MCF 10A (cell line): ENCODE measurements around the gene EPC1. TPM values are rescaled to one million over a fixed set of nuclear protein-coding genes. Genes with fewer than 3 reads are reported as not detected.

Source experiments
- BruUV-seq: library from RNA; stranded (reverse); fragments of 400-500 nt; replicated peaks from 2 replicates; lab custom pipeline; 2021; lab: Mats Ljungman, UMichigan
- CTCF ChIA-PET: fragments of 300-600 bp; sonication (Branson Sonifier 250); formaldehyde crosslinking; extraction: SDS; loops from one replicate; lab custom pipeline; 2021; ENCODE audit warnings: antibody characterized with exemption, inconsistent platforms; lab: Yijun Ruan, JAX
- POLR2A ChIA-PET: fragments of 300-600, 350-650 bp; sonication (Branson Sonifier 250); formaldehyde crosslinking; extraction: SDS; loops from one replicate; lab custom pipeline; 2020; ENCODE audit warnings: antibody characterized with exemption, inconsistent platforms; lab: Yijun Ruan, JAX
- DNase-seq: peaks from one replicate; pipeline ENCODE4 v3.0.0-alpha.2; 2018; ENCODE audit not compliant: unreplicated experiment
- H3K27ac Mint-ChIP-seq: one replicate; pipeline ENCODE4 v1.8.0; 2022; ENCODE audit warnings: mild to moderate bottlenecking, low read depth, mixed read lengths; ENCODE audit not compliant: unreplicated experiment
- H3K27me3 Mint-ChIP-seq: one replicate; pipeline ENCODE4 v1.8.0; 2022; ENCODE audit warnings: mixed read lengths; ENCODE audit not compliant: insufficient read depth, unreplicated experiment
- H3K36me3 Mint-ChIP-seq: one replicate; pipeline ENCODE4 v1.8.0; 2022; ENCODE audit warnings: mild to moderate bottlenecking, moderate library complexity, mixed read lengths; ENCODE audit not compliant: insufficient read depth, unreplicated experiment
- H3K4me1 Mint-ChIP-seq: one replicate; pipeline ENCODE4 v1.8.0; 2022; ENCODE audit warnings: mixed read lengths; ENCODE audit not compliant: insufficient read depth, unreplicated experiment
- H3K4me3 Mint-ChIP-seq: one replicate; pipeline ENCODE4 v1.8.0; 2022; ENCODE audit warnings: mild to moderate bottlenecking, moderate library complexity, mixed read lengths; ENCODE audit not compliant: unreplicated experiment
- H3K9me3 Mint-ChIP-seq: one replicate; pipeline ENCODE4 v1.8.0; 2022; ENCODE audit warnings: mixed read lengths; ENCODE audit not compliant: unreplicated experiment
- CTCF ChIP-seq: fragments of 200-600 bp; IDR thresholded peaks from one replicate; pipeline ENCODE4 v1.8.0; 2022; ENCODE audit warnings: antibody characterized with exemption, mild to moderate bottlenecking; ENCODE audit not compliant: unreplicated experiment
- intact Hi-C: fragments of 100-400 bp; cut with micrococcal nuclease; formaldehyde crosslinking; loops from 2 replicates; pipeline ENCODE4 v1.14.1; 2022
- total RNA-seq: library from RNA; stranded (reverse); gene quantifications from 2 replicates; pipeline ENCODE4 v1.2.3, GENCODE V29; 2022

The EPC1 gene
- total RNA-seq, 1 experiment from 2014 or later = 25.5 TPM

- Mint-ChIP-seq H3K4me3 (no peak overlapping the region), H3K36me3 (no peaks in the 10 kb centered on the region), H3K4me1 (peaks cover 15% of the 10 kb centered on the region), H3K9me3 (no peaks in the 10 kb centered on the region), H3K27ac (no peak overlapping the region), H3K27me3 (no peaks in the 10 kb centered on the region)
- POLR2A ChIA-PET = interaction anchor here (0.7 kb wide), 1 partner anchor 27 kb away, joined by 3 read pairs; no protein-coding TSS in a partner anchor
- CTCF ChIA-PET = interaction anchor here (0.7 kb wide), 1 partner anchor 1389 kb away, joined by 3 read pairs; no protein-coding TSS in a partner anchor
- BruUV-seq = no TSS peak
- TF ChIP-seq CTCF = no peak
- intact Hi-C loops = loop anchor here (10.0 kb wide), 1 partner anchor 630 kb away; no protein-coding TSS in a partner anchor
- no peak for DNase-seq
Observed at GRCh38 chr10:32374605-32375004, 27.6 kb upstream of the EPC1 start.

- Mint-ChIP-seq H3K9me3 (no peaks in the 10 kb centered on the region), H3K4me3 (no peak overlapping the region), H3K27ac (no peak overlapping the region), H3K36me3 (no peaks in the 10 kb centered on the region), H3K27me3 (no peaks in the 10 kb centered on the region), H3K4me1 (peaks cover 15% of the 10 kb centered on the region)
- DNase-seq = no peak
- no peak for TF ChIP-seq CTCF
- POLR2A ChIA-PET = no interaction called here
- CTCF ChIA-PET = interaction anchor here (0.6 kb wide), 2 partner anchors 183 to 531 kb away, joined by 3 to 7 read pairs; no protein-coding TSS in a partner anchor
- no TSS peak for BruUV-seq
- intact Hi-C loops = loop anchor here (10.0 kb wide), 1 partner anchor 631 kb away; no protein-coding TSS in a partner anchor
Observed at GRCh38 chr10:32373496-32373895, 26.5 kb upstream of the EPC1 start.

GRCh38 chr10:32373031-32373430 lies 26.1 kb upstream of the EPC1 start:
- H3K27me3 Mint-ChIP-seq = no peaks in the 10 kb centered on the region
- intact Hi-C loops = loop anchor here (10.0 kb wide), 1 partner anchor 632 kb away; no protein-coding TSS in a partner anchor
- no TSS peak for BruUV-seq
- no peak overlapping the region for H3K27ac Mint-ChIP-seq
- no peaks in the 10 kb centered on the region for H3K9me3 Mint-ChIP-seq
- POLR2A ChIA-PET = no interaction called here
- no peak for TF ChIP-seq CTCF
- peaks cover under 1% of the 10 kb centered on the region for H3K36me3 Mint-ChIP-seq
- CTCF ChIA-PET = interaction anchor here (0.6 to 0.7 kb wide), 3 partner anchors 113 to 531 kb away, joined by 3 to 7 read pairs (median 3); no protein-coding TSS in a partner anchor
- H3K4me1 Mint-ChIP-seq = peaks cover 19% of the 10 kb centered on the region
- DNase-seq = no peak
- H3K4me3 Mint-ChIP-seq = no peak overlapping the region

GRCh38 chr10:32372000-32372875 lies 25.3 kb upstream of the EPC1 start:
- no peaks in the 10 kb centered on the region for H3K27me3 Mint-ChIP-seq
- H3K4me3 Mint-ChIP-seq = no peak overlapping the region
- peaks cover 25% of the 10 kb centered on the region for H3K4me1 Mint-ChIP-seq
- no peak for TF ChIP-seq CTCF
- POLR2A ChIA-PET = no interaction called here
- BruUV-seq = no TSS peak
- no peak for DNase-seq
- CTCF ChIA-PET = interaction anchor here (0.5 to 0.7 kb wide), 3 partner anchors 12 to 161 kb away, joined by 3 to 5 read pairs (median 3); no protein-coding TSS in a partner anchor
- peaks cover 7% of the 10 kb centered on the region for H3K36me3 Mint-ChIP-seq
- intact Hi-C loops = loop anchor here (10.0 kb wide), 1 partner anchor 633 kb away; no protein-coding TSS in a partner anchor
- no peak overlapping the region for H3K27ac Mint-ChIP-seq
- no peaks in the 10 kb centered on the region for H3K9me3 Mint-ChIP-seq
